HCT116 (cell line): ENCODE results near the gene EPHB2. TPM values are rescaled to one million over a fixed set of nuclear protein-coding genes. Genes with fewer than 3 reads are reported as not detected.

Experiments used
- ATAC-seq: fragments of 200-7000 bp; cut with Tn5 transposase; 2 replicates; pipeline ENCODE4 v1.9.1; 2020; ENCODE audit warnings: mild to moderate bottlenecking, moderate library complexity
- BruUV-seq: library from RNA; stranded (reverse); fragments of 400-500 nt; replicated peaks from 2 replicates; lab custom pipeline; 2021; lab: Mats Ljungman, UMichigan
- CTCF ChIA-PET: fragments of 300-600 bp; sonication (Branson Sonifier 250); formaldehyde crosslinking; loops from one replicate; lab custom pipeline; 2021; ENCODE audit warnings: antibody characterized with exemption; lab: Charles Lee
- POLR2A ChIA-PET: fragments of 300-600, 350-600 bp; sonication (Branson Sonifier 250); formaldehyde crosslinking; loops from one replicate; lab custom pipeline; 2021; ENCODE audit warnings: antibody characterized with exemption; lab: Charles Lee
- RAD21 ChIA-PET, 2 experiments: fragments of 300-600 bp; sonication (Branson Sonifier 250); formaldehyde crosslinking; loops; one replicate each; lab custom pipeline; 2023; ENCODE audit warnings: low total read pairs in 2 of 2; ENCODE audit not compliant: uncharacterized antibody in 2 of 2, unreplicated experiment in 2 of 2, low non-redundant PET in 1 of 2; lab: Charles Lee
- DNase-seq: peaks from one replicate; pipeline ENCODE4 v3.0.0-alpha.2; 2010; ENCODE audit warnings: low read depth, low spot score
- H2AFZ ChIP-seq: fragments of 200-600 bp; shearing (Covaris generic), sonication (generic); 2 replicates; pipeline ENCODE4 v1.6.1; 2017; ENCODE audit warnings: low read depth, mixed run types, mixed read lengths, antibody characterized with exemption, low read length; ENCODE audit not compliant: poor library complexity, severe bottlenecking
- H3K27ac ChIP-seq: 2 replicates; pipeline ENCODE4 v1.5.1; 2012; ENCODE audit warnings: low read depth, low read length
- H3K27me3 ChIP-seq: fragments of 200-600 bp; sonication (generic); 2 replicates; pipeline ENCODE4 v1.6.1; 2016; ENCODE audit warnings: mixed run types, low read length, mixed read lengths; ENCODE audit not compliant: insufficient read depth
- H3K36me3 ChIP-seq, 2 experiments: fragments of 200-500 bp in 1 of 2; fragments of 200-600 bp in 1 of 2; sonication (Bioruptor generic) in 1 of 2; sonication (generic) in 1 of 2; 2 replicates each; pipeline versions ENCODE4 v1.5.1 to v1.6.1; 2014 to 2016; ENCODE audit warnings: low read length in 2 of 2, inconsistent platforms in 1 of 2, mixed read lengths in 1 of 2, mixed run types in 1 of 2; ENCODE audit not compliant: insufficient read depth in 2 of 2, control insufficient read depth in 1 of 2
- H3K4me1 ChIP-seq, 2 experiments: fragments of 200-600 bp in 1 of 2; sonication (generic) in 1 of 2; 2 replicates each; pipeline versions ENCODE4 v1.5.1 to v1.6.1; 2012 to 2017; ENCODE audit warnings: low read length in 2 of 2, inconsistent platforms in 1 of 2, mild to moderate bottlenecking in 1 of 2, mixed read lengths in 1 of 2, mixed run types in 1 of 2, moderate library complexity in 1 of 2; ENCODE audit not compliant: insufficient read depth in 2 of 2, control insufficient read depth in 1 of 2
- H3K4me2 ChIP-seq: fragments of 200-600 bp; sonication (generic); 2 replicates; pipeline ENCODE4 v1.6.1; 2017; ENCODE audit warnings: mixed run types, low read length, mixed read lengths
- H3K4me3 ChIP-seq, 2 experiments: fragments of 200-600 bp in 1 of 2; sonication (generic) in 1 of 2; replicated peaks in 1 of 2; 2 replicates each; pipeline ENCODE4 v1.5.1; 2011 to 2016; ENCODE audit warnings: low read length in 2 of 2, control low read depth in 1 of 2, low read depth in 1 of 2, mild to moderate bottlenecking in 1 of 2, mixed read lengths in 1 of 2, mixed run types in 1 of 2
- H3K79me2 ChIP-seq: fragments of 200-600 bp; sonication (generic); 2 replicates; pipeline ENCODE4 v1.6.1; 2017; ENCODE audit warnings: mild to moderate bottlenecking, mixed run types, low read length, moderate library complexity, mixed read lengths; ENCODE audit not compliant: insufficient read depth
- H3K9ac ChIP-seq: fragments of 200-600 bp; sonication (generic); 2 replicates; pipeline ENCODE4 v1.6.1; 2016; ENCODE audit warnings: low read length, mixed read lengths
- H3K9me2 ChIP-seq: fragments of 200-600 bp; sonication (generic), shearing (Covaris generic); 2 replicates; pipeline ENCODE4 v1.6.1; 2017; ENCODE audit warnings: mixed run types, mild to moderate bottlenecking, moderate library complexity; ENCODE audit not compliant: insufficient read depth
- H3K9me3 ChIP-seq, 2 experiments: fragments of 200-500 bp in 1 of 2; fragments of 200-600 bp in 1 of 2; sonication (Bioruptor generic) in 1 of 2; sonication (generic) in 1 of 2; 2 replicates each; pipeline ENCODE4 v1.6.1; 2014 to 2017; ENCODE audit warnings: low read length in 2 of 2, mixed read lengths in 2 of 2, inconsistent platforms in 1 of 2, low read depth in 1 of 2, mild to moderate bottlenecking in 1 of 2, mixed run types in 1 of 2, moderate library complexity in 1 of 2; ENCODE audit not compliant: control insufficient read depth in 1 of 2, insufficient read depth in 1 of 2
- H4K20me1 ChIP-seq: fragments of 200-600 bp; sonication (generic), shearing (Covaris generic); 2 replicates; pipeline ENCODE4 v1.6.1; 2017; ENCODE audit warnings: mixed run types, mild to moderate bottlenecking, moderate library complexity; ENCODE audit not compliant: insufficient read depth
- CBX3 ChIP-seq: IDR thresholded peaks from 2 replicates; pipeline ENCODE4 v1.6.1; 2012; ENCODE audit warnings: low read depth
- CEBPB ChIP-seq: IDR thresholded peaks from 2 replicates; pipeline ENCODE4 v1.6.1; 2012; ENCODE audit warnings: low read depth
- FOSL1 ChIP-seq: IDR thresholded peaks from 2 replicates; pipeline ENCODE4 v1.6.1; 2012; ENCODE audit warnings: low read depth
- JUND ChIP-seq: IDR thresholded peaks from 2 replicates; pipeline ENCODE4 v1.6.1; 2012
- POLR2AphosphoS5 ChIP-seq: IDR thresholded peaks from 2 replicates; pipeline ENCODE4 v1.6.1; 2011; ENCODE audit warnings: mild to moderate bottlenecking, low read depth, low read length, moderate library complexity
- ZNF274 ChIP-seq: fragments of 200-500 bp; sonication (Bioruptor generic); IDR thresholded peaks from 2 replicates; pipeline ENCODE4 v1.6.1; 2014; ENCODE audit warnings: mild to moderate bottlenecking, low read depth, low read length, inconsistent platforms
- intact Hi-C: fragments of 100-400 bp; cut with micrococcal nuclease; formaldehyde crosslinking; loops from 2 replicates; pipeline ENCODE4 v1.10.0; 2022
- total RNA-seq: library from RNA; stranded (reverse); gene quantifications from one replicate; pipeline ENCODE4 v1.2.1, GENCODE V29; 2021; ENCODE audit not compliant: unreplicated experiment
- TF ChIP-seq, protein P1 (sequence below): IDR thresholded peaks from 2 replicates; pipeline ENCODE4 v1.6.1; 2011; ENCODE audit warnings: mild to moderate bottlenecking, low read length, moderate library complexity; ENCODE audit not compliant: insufficient replicate concordance; ENCODE audit errors: extremely low read depth
- TF ChIP-seq, protein P2 (sequence below), 3 experiments: fragments of 200-600 bp in 1 of 3; sonication (generic) in 1 of 3; IDR thresholded peaks in 2 of 3; conservative IDR thresholded peaks in 1 of 3; 2 replicates each; pipeline ENCODE4 v1.5.1; 2012 to 2017; ENCODE audit warnings: low read depth in 2 of 3, low read length in 2 of 3, antibody characterized with exemption in 1 of 3, borderline replicate concordance in 1 of 3, control low read depth in 1 of 3, mild to moderate bottlenecking in 1 of 3, mixed read lengths in 1 of 3, mixed run types in 1 of 3, moderate library complexity in 1 of 3; ENCODE audit not compliant: insufficient read depth in 1 of 3

The EPHB2 gene
- total RNA-seq, 1 experiment from 2014 or later, result 19.5 TPM

DNA sequence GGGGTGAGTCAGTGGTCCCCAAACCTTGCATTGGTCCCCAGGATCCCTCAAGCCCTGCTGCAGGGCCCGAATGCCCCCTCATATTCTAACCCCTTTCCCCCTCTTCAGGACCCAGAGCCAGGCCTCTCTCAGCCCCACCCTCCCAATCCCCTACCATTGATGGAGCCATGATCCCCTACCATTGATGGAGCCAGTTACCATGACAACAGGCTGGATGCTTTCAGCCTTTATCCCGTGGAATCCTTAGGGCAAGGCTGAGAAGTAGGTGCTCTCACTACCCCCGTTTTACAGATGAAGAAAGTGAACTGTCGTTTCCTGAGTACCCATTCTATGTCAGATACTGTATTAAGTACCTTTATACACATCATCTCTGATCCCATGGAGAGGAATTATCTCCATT lies 70.8 kb downstream of the EPHB2 start:
- CTCF ChIA-PET, result no interaction called here
- Histone ChIP-seq H3K4me2 (no peak overlapping the region), H3K9ac (no peak overlapping the region), H3K4me3 (no peak overlapping the region), H3K9me2 (no peaks in the 10 kb centered on the region), H3K36me3 (no peaks in the 10 kb centered on the region), H4K20me1 (no peaks in the 10 kb centered on the region), H3K4me1 (peaks cover 0 to 9% of the 10 kb centered on the region in 2 experiments; a peak in 2 of 4 replicates), H3K27me3 (no peaks in the 10 kb centered on the region), H3K27ac (no peak overlapping the region), H2AFZ (no peak overlapping the region), H3K9me3 (no peaks in the 10 kb centered on the region), H3K79me2 (no peaks in the 10 kb centered on the region)
- RAD21 ChIA-PET, result no interaction called here
- ATAC-seq (no peak), DNase-seq (no peak)
- POLR2A ChIA-PET, result no interaction called here
- no TSS peak for BruUV-seq
- intact Hi-C loops, result no loop called here
- TF ChIP-seq, protein P1, sequence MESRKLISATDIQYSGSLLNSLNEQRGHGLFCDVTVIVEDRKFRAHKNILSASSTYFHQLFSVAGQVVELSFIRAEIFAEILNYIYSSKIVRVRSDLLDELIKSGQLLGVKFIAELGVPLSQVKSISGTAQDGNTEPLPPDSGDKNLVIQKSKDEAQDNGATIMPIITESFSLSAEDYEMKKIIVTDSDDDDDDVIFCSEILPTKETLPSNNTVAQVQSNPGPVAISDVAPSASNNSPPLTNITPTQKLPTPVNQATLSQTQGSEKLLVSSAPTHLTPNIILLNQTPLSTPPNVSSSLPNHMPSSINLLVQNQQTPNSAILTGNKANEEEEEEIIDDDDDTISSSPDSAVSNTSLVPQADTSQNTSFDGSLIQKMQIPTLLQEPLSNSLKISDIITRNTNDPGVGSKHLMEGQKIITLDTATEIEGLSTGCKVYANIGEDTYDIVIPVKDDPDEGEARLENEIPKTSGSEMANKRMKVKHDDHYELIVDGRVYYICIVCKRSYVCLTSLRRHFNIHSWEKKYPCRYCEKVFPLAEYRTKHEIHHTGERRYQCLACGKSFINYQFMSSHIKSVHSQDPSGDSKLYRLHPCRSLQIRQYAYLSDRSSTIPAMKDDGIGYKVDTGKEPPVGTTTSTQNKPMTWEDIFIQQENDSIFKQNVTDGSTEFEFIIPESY, result no peak
- TF ChIP-seq CBX3 (no peak), CEBPB (no peak), JUND (no peak), FOSL1 (no peak), POLR2AphosphoS5 (no peak), ZNF274 (no peak)
- TF ChIP-seq, protein P2, sequence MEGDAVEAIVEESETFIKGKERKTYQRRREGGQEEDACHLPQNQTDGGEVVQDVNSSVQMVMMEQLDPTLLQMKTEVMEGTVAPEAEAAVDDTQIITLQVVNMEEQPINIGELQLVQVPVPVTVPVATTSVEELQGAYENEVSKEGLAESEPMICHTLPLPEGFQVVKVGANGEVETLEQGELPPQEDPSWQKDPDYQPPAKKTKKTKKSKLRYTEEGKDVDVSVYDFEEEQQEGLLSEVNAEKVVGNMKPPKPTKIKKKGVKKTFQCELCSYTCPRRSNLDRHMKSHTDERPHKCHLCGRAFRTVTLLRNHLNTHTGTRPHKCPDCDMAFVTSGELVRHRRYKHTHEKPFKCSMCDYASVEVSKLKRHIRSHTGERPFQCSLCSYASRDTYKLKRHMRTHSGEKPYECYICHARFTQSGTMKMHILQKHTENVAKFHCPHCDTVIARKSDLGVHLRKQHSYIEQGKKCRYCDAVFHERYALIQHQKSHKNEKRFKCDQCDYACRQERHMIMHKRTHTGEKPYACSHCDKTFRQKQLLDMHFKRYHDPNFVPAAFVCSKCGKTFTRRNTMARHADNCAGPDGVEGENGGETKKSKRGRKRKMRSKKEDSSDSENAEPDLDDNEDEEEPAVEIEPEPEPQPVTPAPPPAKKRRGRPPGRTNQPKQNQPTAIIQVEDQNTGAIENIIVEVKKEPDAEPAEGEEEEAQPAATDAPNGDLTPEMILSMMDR (IDR thresholded peaks at IDR 0.05 in 2 of 3, conservative IDR thresholded peaks at IDR 0.05 in 1 of 3; ENCODE audit: borderline replicate concordance in 1 of 3, insufficient read depth in 1 of 3, low read depth in 2 of 3, low read length in 2 of 3), result no peak
